NCI-H1105 (cell line): ENCODE data around the gene ARHGAP26.

Experiments
- DNase-seq: peaks from one replicate; lab custom pipeline; 2025; lab: John Stamatoyannopoulos, UW

The ARHGAP26 gene

GRCh38 chr5:143041461-143041860 lies 271.3 kb downstream of the ARHGAP26 start:
- DNase-seq: peak; percentile 38

DNA sequence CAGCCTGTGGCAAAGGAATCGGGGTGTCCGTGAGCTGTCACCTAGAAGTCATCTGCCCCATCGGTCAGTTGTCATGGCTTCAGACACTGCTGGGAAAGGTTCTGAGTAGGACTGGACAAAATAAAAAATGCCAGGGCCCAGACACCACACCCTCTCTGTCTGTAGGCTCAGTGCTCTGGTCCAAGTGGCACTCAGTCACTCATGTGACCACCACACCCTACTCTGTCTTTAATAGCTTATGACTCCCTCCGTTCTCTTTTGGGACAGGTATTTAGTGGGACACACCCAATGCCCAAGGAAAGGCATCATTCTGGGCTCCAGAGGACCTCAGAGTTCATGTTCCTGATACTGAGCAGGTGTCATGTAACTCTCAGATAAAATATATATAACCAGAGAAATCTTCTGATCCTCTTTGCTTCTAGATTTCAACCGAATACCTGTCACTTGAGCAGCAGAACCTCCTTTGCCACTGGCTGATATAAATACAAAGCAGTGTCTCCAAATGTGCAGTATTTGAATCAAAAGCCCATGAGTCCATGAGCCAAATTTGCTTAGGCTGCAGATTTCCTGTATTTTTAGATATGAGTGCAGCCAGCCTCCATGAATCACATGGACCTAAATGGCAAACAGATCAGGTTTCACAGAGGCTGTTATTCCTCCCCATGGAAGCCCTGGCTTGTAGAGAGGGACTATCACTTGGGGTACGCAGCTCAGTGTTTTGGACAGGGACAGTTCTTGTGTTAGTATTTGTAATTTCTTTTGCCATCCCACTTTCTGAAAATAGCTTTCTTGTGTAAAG lies 272.0 kb downstream of the ARHGAP26 start:
- no peak for DNase-seq

GRCh38 chr5:143044265-143044664 lies 274.1 kb downstream of the ARHGAP26 start:
- no peak for DNase-seq

DNA sequence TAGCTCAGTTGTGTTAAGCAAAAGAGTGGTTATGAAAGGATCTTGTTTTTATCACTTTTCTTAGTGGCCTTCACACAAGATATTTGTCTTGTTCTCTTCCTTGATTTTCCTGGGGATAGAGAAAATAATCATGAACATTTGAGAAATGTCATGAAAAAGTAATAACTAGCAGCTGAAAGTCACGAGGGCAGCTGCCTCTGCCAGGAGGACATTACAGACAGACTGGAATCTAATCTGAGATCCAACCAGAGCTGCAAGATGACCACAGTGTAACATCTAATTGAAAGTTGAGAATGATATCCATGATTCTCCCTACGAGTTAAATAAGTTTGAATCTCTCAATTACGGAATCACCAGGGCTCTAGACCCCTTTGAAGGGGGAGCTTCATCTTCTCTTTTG lies 274.9 kb downstream of the ARHGAP26 start:
- DNase-seq: no peak

- no peak for DNase-seq
These were observed 276.1 kb downstream of the ARHGAP26 start for GRCh38 chr5:143046314-143046713.

GRCh38 chr5:143047091-143047490 lies 276.9 kb downstream of the ARHGAP26 start:
- DNase-seq: no peak

DNA sequence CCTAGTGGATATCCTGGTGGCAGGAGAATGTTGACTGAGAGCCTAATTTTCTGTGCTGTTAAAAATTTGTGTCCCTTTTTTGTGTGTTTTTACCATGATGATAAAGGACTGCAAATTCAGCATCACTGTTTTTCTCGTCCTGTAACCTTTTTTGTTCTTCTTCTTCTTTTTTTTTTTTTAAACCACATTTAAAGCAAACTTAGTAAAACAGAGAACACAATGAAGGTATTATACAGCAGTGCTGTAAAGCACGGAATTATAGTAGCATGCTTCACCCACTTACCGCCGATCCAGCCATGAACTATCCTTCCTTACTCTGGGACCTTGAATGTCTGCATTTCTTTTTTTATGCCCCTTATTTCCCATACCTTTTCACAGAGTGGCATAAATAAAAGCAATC lies 280.0 kb downstream of the ARHGAP26 start:
- no peak for DNase-seq

DNA sequence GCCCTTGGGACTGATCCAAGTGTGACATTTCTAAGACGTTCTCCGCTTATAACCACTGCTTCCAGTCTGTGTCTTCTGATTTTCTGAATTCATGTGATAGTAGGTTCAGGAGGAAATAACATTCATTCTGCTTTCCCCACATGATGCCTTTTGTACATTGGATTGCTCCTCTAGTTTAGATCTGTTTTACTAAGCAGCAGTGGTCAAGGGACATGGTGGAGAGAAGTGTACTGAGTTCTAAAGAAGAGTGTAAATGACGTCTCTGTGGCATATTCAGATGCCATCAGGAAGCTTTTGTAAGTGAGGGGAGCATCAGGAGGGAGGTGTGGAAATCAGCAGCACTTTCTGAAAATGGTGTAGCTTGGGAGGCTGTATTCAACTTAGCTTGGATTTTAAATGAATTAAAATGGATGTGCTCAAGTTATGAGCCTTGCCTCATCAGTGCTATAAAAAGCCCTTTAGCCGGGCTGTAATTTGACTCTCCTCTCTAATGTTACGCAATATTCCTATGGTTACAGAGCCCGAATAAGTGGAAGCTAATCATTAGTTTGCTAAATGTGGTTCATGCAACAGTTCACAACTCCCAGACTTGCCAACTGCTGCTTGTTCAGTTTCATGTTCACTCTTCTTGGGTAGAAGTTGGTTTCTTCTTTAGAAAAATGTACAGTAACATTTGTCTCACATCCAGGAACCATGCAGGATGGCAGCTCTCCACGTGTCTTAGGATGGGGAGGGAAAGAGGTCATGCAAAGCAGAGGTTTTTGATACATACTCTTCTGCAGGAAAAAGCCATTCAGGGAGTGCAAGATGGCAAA lies 281.3 kb downstream of the ARHGAP26 start:
- DNase-seq: peak; percentile 68

- DNase-seq: no peak
These were observed 282.9 kb downstream of the ARHGAP26 start for GRCh38 chr5:143052967-143053682.

DNA sequence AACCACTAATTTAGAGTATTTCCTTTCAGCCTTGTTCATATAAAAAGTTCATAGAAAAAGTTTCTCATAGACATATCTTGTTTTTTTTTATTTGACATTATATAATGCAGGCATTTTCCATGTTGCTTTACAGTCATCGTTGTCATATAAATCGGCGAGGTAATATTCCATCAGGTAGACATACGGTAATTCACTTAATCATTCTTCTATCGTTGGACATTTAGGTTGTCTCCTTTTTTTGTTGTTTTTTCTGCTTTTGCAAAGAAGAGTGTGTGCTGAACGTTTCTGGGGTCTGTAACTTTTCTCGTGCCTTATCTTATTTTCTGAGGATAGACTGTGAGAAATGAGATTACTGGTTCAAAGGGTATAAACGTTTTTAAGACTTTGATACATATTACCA lies 283.6 kb downstream of the ARHGAP26 start:
- DNase-seq: no peak

GRCh38 chr5:143054480-143054941 lies 284.3 kb downstream of the ARHGAP26 start:
- DNase-seq: no peak

- no peak for DNase-seq
These were observed 285.6 kb downstream of the ARHGAP26 start for GRCh38 chr5:143055596-143056338.

DNA sequence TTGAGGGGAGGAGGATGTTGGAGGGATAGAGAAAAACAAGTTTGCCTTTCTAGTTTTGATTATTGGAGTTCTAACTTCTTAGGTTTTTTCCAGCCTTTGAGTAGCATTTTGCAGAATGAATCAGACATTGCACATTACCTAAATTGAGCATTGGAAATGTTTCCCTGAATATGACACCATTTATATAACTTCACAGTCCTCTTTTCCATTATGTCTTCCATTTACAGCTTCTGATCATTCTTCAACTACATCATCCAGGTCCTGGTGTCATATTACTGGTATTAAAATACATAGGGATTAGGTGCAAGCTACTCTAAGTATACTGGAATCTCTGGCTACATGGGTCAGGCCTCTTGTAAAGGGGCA lies 286.1 kb downstream of the ARHGAP26 start:
- no peak for DNase-seq

DNA sequence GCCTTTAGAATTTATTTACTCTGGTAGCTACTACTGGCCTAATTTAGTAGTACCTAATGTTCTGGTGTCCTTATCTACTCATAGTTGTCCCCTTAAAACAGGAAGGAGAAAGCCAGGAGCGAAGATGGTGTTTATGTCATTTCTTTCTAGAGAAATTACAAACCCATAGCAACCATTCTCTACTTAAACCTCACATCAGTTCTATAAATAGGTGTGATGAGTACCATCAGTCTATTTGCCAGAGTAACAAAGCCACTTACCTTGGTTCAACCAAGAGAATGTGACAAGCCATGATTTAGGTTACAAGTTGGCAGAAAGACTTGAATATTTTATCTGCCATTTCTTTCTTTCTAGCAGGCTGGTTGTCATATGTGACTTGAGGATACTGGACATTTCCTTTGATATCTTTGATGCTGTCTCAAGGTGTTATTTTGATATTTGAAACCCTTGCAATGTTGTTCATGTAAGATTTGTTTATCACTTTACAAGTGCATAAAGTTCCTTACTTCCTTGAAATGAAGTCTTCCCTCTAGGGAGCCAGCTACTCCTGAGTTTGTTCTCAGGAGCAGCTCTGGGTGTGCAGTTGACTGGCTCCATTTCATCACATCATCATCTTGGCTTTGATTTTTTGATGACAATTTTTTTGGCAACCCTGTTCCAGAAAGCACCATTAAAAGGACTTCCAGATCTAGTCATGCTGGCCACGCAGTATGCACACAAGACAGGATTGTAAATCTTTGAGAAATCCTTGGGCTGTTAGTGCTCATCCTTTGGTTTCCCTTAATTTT lies 286.8 kb downstream of the ARHGAP26 start:
- DNase-seq: no peak

GRCh38 chr5:143057580-143057999 lies 287.4 kb downstream of the ARHGAP26 start:
- no peak for DNase-seq

DNA sequence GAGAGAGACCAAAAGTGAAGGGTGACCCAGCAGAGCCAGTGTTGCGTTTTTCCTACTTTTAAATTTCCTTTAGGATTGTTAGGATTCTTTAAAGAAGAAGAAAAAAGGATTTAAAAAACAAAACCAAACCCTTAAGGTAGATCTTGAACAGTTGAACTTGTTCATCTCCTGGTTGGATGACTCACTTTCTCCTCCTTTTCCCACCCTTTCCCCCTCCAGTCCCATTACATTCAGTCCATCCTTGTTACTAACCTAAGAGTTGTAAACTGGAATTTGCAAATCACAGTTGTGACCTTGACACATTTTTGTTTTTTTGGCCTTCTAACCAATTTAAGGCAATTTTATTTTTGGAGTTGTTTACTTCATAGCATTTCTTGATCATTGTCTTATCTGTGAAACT lies 289.2 kb downstream of the ARHGAP26 start:
- DNase-seq: no peak

DNA sequence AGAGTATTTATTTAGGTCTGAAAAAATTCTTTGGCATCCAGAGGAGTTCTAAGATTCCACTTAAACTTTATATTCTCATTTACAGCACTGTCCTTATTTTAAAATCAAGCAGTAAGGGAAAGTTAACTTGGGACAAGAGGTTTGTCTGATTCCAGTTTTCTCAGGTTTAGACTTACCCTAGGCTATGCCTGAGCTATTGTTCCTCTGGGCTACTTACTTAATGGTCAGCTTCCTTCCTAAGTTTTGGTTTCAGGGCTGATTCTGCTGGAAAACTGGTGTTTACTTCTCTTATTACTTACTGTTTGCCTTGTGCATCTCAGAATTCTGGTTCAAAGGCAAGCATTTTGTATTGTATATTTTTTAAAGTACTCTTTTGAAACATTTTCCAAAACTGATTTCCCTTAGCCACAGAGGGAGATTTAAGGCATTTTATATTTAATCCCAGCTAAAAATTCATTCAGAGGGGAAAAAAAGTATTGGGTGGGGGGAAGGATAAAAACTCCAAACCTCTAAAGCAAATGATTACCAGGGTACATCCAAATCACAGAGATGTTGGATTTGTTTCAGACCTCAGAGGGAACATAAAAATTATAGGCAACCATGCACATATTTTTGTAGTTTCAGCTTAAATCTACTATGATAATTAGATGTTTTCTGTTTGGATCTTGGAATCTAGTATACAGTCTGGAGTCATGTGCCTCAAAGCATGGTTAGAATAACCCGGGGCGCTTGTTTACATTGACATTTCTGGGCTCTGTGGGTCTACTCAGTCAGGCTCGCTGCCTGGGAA lies 290.0 kb downstream of the ARHGAP26 start:
- DNase-seq: no peak

DNA sequence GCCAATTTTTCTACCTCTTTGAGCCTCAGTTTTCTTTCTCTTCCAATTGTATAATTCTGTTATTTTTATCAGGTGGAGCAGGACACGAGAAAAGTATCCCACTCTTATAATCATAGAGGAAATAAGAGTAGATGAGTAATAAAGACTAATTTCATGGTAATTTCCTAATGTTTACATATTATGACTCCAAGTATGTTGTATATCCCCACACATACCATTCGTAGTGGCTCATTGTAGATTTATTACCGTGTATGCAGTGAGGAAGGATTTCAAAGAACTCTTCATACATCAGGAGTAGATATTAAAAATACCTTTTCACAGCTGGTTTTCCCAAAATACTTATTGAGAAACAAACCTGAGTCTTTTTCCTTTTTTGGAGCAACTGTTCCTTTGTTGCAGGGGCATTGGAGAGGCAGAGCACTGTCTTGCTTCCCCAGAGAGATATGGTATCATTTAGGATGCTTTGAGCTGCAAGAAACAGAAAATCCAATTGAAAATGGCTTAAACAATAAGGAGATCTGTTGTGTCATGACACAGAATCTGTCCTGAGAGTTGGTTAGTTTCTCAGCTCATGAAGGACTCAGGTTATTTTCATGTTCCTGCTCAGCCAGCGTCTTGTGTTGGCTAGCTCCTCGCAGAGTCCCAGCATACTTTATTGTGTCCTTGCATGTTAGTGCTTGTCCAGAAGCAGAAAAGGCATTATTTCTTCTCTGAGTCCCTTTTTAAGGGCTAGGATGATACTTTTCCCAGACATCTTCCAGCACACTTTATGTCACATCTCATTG lies 291.2 kb downstream of the ARHGAP26 start:
- no peak for DNase-seq

- no peak for DNase-seq
These were observed 292.2 kb downstream of the ARHGAP26 start for GRCh38 chr5:143062379-143062778.
